ENCODE measurements around the gene SLC1A5.
A peak's percentile ranks its signal among the peaks of the same experiment; 100 is the strongest.

The SLC1A5 gene

DNA sequence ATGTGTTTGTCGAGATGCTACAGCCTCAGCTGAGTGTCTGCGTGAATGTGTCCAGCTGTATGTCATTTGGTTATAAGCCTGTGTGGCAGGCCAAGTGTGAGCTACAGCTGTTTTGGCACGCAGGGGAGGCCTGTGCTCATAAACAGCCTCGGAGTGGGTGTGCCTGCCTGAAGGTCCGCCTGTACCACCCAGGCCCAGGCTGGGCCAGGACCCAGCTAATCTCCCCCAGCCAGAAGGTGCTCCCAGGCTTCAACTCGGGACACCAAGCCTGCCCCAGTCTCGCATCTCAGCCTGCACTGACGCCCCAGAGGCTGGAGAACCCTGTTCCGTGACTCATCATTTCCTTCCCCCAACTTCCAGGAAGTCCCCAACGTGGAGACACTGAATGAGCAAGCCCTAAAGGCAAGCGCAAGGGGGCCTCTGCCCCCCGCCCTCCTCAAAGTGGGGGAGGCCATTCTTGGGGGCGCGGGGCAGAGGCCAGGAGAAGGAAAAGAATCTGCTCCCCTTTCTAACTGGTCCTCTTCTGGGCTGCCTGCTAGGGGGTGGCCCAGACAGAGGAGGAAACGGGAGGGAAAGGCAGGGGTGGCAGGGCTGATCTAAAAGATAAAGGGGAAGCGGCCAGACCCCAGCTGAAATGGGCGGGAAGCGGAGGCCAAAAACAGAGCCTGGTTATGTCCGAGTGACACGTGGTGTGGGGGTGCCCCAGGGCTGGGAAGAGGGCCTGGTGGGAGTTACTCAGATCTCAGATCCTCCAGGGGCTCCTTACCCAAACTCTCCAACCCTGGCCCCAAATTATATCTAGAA lies 2.0 kb downstream of the SLC1A5 start (continued):
- TF ChIP-seq, protein P1, sequence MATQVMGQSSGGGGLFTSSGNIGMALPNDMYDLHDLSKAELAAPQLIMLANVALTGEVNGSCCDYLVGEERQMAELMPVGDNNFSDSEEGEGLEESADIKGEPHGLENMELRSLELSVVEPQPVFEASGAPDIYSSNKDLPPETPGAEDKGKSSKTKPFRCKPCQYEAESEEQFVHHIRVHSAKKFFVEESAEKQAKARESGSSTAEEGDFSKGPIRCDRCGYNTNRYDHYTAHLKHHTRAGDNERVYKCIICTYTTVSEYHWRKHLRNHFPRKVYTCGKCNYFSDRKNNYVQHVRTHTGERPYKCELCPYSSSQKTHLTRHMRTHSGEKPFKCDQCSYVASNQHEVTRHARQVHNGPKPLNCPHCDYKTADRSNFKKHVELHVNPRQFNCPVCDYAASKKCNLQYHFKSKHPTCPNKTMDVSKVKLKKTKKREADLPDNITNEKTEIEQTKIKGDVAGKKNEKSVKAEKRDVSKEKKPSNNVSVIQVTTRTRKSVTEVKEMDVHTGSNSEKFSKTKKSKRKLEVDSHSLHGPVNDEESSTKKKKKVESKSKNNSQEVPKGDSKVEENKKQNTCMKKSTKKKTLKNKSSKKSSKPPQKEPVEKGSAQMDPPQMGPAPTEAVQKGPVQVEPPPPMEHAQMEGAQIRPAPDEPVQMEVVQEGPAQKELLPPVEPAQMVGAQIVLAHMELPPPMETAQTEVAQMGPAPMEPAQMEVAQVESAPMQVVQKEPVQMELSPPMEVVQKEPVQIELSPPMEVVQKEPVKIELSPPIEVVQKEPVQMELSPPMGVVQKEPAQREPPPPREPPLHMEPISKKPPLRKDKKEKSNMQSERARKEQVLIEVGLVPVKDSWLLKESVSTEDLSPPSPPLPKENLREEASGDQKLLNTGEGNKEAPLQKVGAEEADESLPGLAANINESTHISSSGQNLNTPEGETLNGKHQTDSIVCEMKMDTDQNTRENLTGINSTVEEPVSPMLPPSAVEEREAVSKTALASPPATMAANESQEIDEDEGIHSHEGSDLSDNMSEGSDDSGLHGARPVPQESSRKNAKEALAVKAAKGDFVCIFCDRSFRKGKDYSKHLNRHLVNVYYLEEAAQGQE (tag by site-specific recombination; IDR thresholded peaks at IDR 0.05): no peak
- no peak for TF ChIP-seq YY2 (tag by site-specific recombination; IDR thresholded peaks at IDR 0.05)
- no peak for TF ChIP-seq ZNF426 (tag by site-specific recombination; IDR thresholded peaks at IDR 0.05)
- no peak for TF ChIP-seq ZNF521 (tag by site-specific recombination; IDR thresholded peaks at IDR 0.05)
- TF ChIP-seq ZEB2 (tag by site-specific recombination; IDR thresholded peaks at IDR 0.05): peak; percentile 58
- no peak for TF ChIP-seq ZNF664 (tag by site-specific recombination; IDR thresholded peaks at IDR 0.05)
- TF ChIP-seq, protein P2, sequence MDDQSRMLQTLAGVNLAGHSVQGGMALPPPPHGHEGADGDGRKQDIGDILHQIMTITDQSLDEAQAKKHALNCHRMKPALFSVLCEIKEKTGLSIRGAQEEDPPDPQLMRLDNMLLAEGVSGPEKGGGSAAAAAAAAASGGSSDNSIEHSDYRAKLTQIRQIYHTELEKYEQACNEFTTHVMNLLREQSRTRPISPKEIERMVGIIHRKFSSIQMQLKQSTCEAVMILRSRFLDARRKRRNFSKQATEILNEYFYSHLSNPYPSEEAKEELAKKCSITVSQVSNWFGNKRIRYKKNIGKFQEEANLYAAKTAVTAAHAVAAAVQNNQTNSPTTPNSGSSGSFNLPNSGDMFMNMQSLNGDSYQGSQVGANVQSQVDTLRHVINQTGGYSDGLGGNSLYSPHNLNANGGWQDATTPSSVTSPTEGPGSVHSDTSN (CRISPR knock-in tag; IDR thresholded peaks at IDR 0.05): peak; percentile 41; the same call in 1 of the 2 replicates
- no peak for TF ChIP-seq HOXC10 (CRISPR knock-in tag; IDR thresholded peaks at IDR 0.05)
- TF ChIP-seq ZNF175 (tag by site-specific recombination; IDR thresholded peaks at IDR 0.05): no peak
- TF ChIP-seq, protein P3, sequence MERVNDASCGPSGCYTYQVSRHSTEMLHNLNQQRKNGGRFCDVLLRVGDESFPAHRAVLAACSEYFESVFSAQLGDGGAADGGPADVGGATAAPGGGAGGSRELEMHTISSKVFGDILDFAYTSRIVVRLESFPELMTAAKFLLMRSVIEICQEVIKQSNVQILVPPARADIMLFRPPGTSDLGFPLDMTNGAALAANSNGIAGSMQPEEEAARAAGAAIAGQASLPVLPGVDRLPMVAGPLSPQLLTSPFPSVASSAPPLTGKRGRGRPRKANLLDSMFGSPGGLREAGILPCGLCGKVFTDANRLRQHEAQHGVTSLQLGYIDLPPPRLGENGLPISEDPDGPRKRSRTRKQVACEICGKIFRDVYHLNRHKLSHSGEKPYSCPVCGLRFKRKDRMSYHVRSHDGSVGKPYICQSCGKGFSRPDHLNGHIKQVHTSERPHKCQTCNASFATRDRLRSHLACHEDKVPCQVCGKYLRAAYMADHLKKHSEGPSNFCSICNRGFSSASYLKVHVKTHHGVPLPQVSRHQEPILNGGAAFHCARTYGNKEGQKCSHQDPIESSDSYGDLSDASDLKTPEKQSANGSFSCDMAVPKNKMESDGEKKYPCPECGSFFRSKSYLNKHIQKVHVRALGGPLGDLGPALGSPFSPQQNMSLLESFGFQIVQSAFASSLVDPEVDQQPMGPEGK (tag by site-specific recombination; IDR thresholded peaks at IDR 0.05): peak; percentile 99
- TF ChIP-seq ZNF155 (tag by site-specific recombination; IDR thresholded peaks at IDR 0.05): no peak
- TF ChIP-seq ZNF24 (tag by site-specific recombination; IDR thresholded peaks at IDR 0.05): peak; percentile 33; the same call in 1 of the 2 replicates
- no peak for TF ChIP-seq ZFP3 (tag by site-specific recombination; IDR thresholded peaks at IDR 0.05; ENCODE audit: low read depth)
- TF ChIP-seq, protein P4, sequence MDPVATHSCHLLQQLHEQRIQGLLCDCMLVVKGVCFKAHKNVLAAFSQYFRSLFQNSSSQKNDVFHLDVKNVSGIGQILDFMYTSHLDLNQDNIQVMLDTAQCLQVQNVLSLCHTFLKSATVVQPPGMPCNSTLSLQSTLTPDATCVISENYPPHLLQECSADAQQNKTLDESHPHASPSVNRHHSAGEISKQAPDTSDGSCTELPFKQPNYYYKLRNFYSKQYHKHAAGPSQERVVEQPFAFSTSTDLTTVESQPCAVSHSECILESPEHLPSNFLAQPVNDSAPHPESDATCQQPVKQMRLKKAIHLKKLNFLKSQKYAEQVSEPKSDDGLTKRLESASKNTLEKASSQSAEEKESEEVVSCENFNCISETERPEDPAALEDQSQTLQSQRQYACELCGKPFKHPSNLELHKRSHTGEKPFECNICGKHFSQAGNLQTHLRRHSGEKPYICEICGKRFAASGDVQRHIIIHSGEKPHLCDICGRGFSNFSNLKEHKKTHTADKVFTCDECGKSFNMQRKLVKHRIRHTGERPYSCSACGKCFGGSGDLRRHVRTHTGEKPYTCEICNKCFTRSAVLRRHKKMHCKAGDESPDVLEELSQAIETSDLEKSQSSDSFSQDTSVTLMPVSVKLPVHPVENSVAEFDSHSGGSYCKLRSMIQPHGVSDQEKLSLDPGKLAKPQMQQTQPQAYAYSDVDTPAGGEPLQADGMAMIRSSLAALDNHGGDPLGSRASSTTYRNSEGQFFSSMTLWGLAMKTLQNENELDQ (tag by site-specific recombination; IDR thresholded peaks at IDR 0.05; ENCODE audit: low read depth): no peak
- TF ChIP-seq, protein P5, sequence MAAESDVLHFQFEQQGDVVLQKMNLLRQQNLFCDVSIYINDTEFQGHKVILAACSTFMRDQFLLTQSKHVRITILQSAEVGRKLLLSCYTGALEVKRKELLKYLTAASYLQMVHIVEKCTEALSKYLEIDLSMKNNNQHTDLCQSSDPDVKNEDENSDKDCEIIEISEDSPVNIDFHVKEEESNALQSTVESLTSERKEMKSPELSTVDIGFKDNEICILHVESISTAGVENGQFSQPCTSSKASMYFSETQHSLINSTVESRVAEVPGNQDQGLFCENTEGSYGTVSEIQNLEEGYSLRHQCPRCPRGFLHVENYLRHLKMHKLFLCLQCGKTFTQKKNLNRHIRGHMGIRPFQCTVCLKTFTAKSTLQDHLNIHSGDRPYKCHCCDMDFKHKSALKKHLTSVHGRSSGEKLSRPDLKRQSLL (tag by site-specific recombination; IDR thresholded peaks at IDR 0.05): peak; percentile 37; the same call in 1 of the 2 replicates
- TF ChIP-seq ZNF433 (tag by site-specific recombination; IDR thresholded peaks at IDR 0.05; ENCODE audit: low read depth): no peak
- peak; percentile 73 for TF ChIP-seq SP2 (tag by site-specific recombination; IDR thresholded peaks at IDR 0.05)
- TF ChIP-seq, protein P6, sequence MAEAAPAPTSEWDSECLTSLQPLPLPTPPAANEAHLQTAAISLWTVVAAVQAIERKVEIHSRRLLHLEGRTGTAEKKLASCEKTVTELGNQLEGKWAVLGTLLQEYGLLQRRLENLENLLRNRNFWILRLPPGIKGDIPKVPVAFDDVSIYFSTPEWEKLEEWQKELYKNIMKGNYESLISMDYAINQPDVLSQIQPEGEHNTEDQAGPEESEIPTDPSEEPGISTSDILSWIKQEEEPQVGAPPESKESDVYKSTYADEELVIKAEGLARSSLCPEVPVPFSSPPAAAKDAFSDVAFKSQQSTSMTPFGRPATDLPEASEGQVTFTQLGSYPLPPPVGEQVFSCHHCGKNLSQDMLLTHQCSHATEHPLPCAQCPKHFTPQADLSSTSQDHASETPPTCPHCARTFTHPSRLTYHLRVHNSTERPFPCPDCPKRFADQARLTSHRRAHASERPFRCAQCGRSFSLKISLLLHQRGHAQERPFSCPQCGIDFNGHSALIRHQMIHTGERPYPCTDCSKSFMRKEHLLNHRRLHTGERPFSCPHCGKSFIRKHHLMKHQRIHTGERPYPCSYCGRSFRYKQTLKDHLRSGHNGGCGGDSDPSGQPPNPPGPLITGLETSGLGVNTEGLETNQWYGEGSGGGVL (tag by site-specific recombination; IDR thresholded peaks at IDR 0.05): peak; percentile 82
- no peak for TF ChIP-seq ZBTB1 (tag by site-specific recombination; IDR thresholded peaks at IDR 0.05)
- TF ChIP-seq, protein P7, sequence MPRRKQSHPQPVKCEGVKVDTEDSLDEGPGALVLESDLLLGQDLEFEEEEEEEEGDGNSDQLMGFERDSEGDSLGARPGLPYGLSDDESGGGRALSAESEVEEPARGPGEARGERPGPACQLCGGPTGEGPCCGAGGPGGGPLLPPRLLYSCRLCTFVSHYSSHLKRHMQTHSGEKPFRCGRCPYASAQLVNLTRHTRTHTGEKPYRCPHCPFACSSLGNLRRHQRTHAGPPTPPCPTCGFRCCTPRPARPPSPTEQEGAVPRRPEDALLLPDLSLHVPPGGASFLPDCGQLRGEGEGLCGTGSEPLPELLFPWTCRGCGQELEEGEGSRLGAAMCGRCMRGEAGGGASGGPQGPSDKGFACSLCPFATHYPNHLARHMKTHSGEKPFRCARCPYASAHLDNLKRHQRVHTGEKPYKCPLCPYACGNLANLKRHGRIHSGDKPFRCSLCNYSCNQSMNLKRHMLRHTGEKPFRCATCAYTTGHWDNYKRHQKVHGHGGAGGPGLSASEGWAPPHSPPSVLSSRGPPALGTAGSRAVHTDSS (tag by site-specific recombination; IDR thresholded peaks at IDR 0.05): no peak
- TF ChIP-seq ZNF76 (tag by site-specific recombination; IDR thresholded peaks at IDR 0.05; ENCODE audit: borderline replicate concordance, low read depth): peak; percentile 42; the same call in 1 of the 2 replicates
- TF ChIP-seq ZNF530 (tag by site-specific recombination; IDR thresholded peaks at IDR 0.05; ENCODE audit: low read depth): no peak
- TF ChIP-seq ZNF792 (tag by site-specific recombination; IDR thresholded peaks at IDR 0.05): no peak; the same call in 1 of the 2 replicates

Data from HEK293 (cell line).